NB4 (cell line): Measurements from ENCODE around the gene SOBP.

Experiments
- DNase-seq: peaks from one replicate; pipeline ENCODE4 v3.0.0; 2010; ENCODE audit warnings: low read depth
- H3K4me3 ChIP-seq: one replicate; pipeline ENCODE4 v1.5.1; 2011; ENCODE audit warnings: mild to moderate bottlenecking, low read depth, low read length, moderate library complexity
- MYC ChIP-seq: IDR thresholded peaks from 2 replicates; pipeline ENCODE4 v1.6.1; 2011; ENCODE audit warnings: low read depth, low read length
- POLR2A ChIP-seq: IDR thresholded peaks from 2 replicates; pipeline ENCODE4 v1.6.1; 2011; ENCODE audit warnings: mild to moderate bottlenecking; ENCODE audit not compliant: insufficient read length; ENCODE audit errors: extremely low read depth
- TF ChIP-seq, protein P1 (sequence below): IDR thresholded peaks from one replicate; pipeline ENCODE4 v1.5.1; 2012; ENCODE audit warnings: low read depth, low read length
- TF ChIP-seq, protein P2 (sequence below): IDR thresholded peaks from 2 replicates; pipeline ENCODE4 v1.6.1; 2011; ENCODE audit warnings: low read depth, low read length

SOBP gene

DNA sequence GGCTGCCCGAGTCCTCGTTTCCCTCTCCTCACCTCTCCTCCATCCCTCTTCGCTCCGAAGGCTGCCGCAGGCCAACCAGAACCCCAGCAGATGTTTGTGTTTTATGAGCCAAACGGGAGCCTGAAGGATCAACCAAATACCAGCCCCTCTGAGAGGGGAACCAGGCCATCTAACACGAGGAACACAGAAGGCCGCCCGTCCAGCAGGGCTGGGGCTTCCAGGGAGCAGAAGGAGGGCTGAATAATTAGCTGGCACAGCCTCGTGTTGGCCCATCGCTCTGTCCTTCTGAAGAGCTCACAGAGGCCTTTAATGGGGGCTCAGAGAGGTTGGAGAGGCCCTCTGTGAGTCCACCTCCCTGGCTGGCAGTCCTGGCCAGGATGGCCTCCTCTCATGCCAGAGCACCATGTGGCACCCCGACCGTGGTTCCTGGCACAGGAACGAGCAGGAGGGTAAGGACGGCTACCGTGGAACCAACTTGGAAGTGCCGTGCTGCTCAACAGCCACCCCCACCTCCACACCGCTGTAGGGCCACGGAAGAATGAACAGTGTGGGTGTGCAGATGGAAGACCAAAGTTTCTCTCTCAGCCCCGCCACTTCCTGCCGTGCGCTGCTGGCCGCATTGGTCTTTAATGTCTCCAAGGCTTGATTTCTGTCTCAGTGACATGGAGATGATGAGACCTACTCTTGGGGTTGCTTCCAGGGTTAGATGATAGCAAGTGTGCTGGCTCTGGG is 179.0 kb downstream of the SOBP start:
- H3K4me3 ChIP-seq, result no peak overlapping the region
- DNase-seq, result no peak
- TF ChIP-seq, protein P1, sequence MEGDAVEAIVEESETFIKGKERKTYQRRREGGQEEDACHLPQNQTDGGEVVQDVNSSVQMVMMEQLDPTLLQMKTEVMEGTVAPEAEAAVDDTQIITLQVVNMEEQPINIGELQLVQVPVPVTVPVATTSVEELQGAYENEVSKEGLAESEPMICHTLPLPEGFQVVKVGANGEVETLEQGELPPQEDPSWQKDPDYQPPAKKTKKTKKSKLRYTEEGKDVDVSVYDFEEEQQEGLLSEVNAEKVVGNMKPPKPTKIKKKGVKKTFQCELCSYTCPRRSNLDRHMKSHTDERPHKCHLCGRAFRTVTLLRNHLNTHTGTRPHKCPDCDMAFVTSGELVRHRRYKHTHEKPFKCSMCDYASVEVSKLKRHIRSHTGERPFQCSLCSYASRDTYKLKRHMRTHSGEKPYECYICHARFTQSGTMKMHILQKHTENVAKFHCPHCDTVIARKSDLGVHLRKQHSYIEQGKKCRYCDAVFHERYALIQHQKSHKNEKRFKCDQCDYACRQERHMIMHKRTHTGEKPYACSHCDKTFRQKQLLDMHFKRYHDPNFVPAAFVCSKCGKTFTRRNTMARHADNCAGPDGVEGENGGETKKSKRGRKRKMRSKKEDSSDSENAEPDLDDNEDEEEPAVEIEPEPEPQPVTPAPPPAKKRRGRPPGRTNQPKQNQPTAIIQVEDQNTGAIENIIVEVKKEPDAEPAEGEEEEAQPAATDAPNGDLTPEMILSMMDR, result no peak
- TF ChIP-seq MYC (no peak), POLR2A (no peak)
- TF ChIP-seq, protein P2, sequence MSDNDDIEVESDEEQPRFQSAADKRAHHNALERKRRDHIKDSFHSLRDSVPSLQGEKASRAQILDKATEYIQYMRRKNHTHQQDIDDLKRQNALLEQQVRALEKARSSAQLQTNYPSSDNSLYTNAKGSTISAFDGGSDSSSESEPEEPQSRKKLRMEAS, result no peak

DNA sequence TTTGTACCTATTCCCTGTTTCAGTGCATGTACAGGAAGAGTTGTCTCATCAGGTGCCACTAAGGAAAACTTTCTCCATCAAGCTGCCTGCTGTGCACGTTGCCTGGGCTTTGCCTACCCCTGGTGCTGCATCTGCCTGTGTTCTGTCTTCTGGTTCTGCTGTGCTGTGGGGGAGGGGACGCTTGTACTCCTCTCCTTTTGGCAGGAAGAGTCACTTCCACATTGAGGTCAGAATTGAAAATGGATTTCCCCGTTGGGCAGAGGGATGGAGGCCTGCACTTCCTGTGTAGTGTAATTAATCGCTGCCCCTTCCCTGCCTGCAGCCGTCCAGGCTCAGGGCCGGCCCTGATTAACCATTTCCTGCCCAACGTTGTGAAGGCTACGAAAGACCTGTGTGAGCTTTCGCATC is 180.9 kb downstream of the SOBP start:
- TF ChIP-seq, protein P2, result no peak
- TF ChIP-seq POLR2A (no peak), MYC (no peak)
- TF ChIP-seq, protein P1, result no peak
- DNase-seq, result peak; percentile 89
- no peak overlapping the region for H3K4me3 ChIP-seq

DNA sequence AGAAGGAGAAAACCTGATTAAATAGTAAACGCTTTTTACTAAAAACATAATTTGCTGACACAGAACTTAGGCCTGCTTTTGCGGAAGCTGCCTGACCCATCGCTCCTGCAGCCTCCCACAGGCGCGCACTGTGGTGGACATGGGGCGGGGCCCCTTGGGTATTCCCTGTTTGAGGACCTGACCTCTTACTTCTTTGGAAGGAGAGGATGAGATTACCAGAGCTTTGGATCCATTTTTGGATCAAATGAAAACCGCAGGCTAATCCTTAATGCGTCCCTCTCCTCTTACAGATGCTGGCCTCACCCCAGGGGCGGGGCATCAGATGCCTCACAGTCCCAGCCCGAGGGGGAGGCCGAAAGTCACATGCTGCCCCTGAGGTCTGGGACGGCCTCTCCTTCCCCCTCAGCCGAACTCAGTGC is 183.2 kb downstream of the SOBP start:
- no peak for DNase-seq
- TF ChIP-seq POLR2A, result no peak
- TF ChIP-seq, protein P1, result no peak
- TF ChIP-seq MYC, result no peak
- TF ChIP-seq, protein P2, result no peak
- H3K4me3 ChIP-seq, result no peak overlapping the region

DNA sequence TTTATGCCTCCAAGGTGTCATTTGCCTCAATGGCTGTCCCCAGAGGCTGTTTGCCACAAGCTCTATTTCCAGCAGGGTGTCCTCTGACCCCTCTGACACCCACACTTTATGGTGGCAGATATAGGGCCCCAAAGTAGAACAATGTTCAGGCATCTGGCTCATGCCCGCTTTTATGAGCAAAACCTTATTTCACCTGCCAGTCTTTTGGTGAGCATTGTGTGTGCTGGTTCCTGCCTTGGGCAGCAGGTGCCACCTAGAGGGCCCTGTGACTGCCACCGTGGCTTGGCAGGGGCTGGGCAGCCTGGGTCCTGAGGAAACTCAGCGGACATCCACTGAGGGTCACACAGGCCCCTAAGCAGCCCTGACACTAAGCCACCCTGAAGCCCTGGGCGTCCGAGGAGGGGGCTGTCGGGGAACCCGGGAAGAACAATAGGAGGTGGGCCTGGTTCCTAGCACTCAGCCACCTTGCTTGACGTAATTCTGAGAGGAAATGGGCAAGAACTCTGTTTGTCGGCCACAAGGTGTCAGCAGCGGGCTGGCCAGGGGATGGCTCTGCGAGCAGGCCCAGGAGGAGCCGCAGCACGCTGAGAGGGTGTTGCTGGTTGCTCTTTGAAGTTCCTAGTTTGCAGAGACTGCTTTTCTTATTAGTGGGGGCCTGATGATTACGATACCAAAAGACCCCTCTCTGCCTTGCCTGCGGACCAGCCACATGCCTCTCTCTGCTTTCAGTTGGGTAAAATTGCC is 185.2 kb downstream of the SOBP start:
- H3K4me3 ChIP-seq, result no peak overlapping the region
- TF ChIP-seq, protein P2, result peak; percentile 15; the same call in 1 of the 2 replicates
- TF ChIP-seq MYC, result no peak
- TF ChIP-seq POLR2A, result no peak
- TF ChIP-seq, protein P1, result peak; percentile 62
- peak; percentile 89 for DNase-seq

DNA sequence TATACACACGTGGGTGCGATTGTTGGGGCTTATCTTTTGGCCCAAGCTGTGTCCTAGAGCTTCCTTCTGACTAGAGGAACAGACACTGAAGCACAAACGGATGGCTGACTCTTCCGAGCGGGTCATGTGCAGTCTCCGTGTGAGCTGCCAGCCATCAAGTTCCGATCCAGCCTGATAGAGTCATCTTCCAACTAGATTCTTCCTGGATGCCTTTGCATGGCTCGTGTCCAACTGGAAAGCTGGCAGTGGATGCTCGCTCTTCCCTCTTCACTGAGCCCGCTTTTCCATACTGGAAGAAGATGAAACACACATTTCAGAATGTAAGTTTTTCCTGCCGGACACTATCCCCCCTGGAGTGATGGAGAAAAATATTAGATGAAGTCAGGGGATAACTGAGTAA is 186.1 kb downstream of the SOBP start:
- H3K4me3 ChIP-seq, result no peak overlapping the region
- no peak for DNase-seq
- TF ChIP-seq POLR2A (no peak), MYC (no peak)
- TF ChIP-seq, protein P1, result no peak
- TF ChIP-seq, protein P2, result no peak
